Measurements from ENCODE around the gene SCAMP1.

DNA sequence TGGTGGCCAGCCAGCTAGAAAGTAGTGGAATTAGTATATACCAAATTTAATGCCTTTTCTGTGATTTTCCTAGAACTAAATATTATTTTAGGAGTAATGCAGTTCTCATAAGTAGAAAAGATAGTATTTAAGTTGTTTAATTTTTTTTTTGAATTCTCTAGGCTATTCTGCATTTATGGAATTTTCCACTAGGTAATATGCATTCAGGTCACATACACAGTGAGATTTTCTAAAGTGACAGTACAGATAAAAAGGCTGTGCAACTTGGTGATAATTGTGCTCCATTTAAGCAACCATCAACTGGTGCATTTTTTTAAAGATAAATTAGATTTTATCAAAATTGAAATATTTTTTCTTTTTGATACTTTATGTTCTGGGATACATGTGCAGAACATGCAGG, 111.5 kb downstream of the SCAMP1 start:
- TF ChIP-seq EP300 (conservative IDR thresholded peaks at IDR 0.05; ENCODE audit: poor library complexity, severe bottlenecking) (no peak), SMC3 (conservative IDR thresholded peaks at IDR 0.05; ENCODE audit: poor library complexity) (no peak), EZH2 (IDR thresholded peaks at IDR 0.05; ENCODE audit: borderline replicate concordance, insufficient read depth, low read length, poor library complexity, severe bottlenecking) (no peak), RAD21 (conservative IDR thresholded peaks at IDR 0.05) (no peak), POLR2AphosphoS5 (IDR thresholded peaks at IDR 0.05) (no peak), MXI1 (conservative IDR thresholded peaks at IDR 0.05; ENCODE audit: poor library complexity, severe bottlenecking) (no peak)
- TF ChIP-seq, protein P1, sequence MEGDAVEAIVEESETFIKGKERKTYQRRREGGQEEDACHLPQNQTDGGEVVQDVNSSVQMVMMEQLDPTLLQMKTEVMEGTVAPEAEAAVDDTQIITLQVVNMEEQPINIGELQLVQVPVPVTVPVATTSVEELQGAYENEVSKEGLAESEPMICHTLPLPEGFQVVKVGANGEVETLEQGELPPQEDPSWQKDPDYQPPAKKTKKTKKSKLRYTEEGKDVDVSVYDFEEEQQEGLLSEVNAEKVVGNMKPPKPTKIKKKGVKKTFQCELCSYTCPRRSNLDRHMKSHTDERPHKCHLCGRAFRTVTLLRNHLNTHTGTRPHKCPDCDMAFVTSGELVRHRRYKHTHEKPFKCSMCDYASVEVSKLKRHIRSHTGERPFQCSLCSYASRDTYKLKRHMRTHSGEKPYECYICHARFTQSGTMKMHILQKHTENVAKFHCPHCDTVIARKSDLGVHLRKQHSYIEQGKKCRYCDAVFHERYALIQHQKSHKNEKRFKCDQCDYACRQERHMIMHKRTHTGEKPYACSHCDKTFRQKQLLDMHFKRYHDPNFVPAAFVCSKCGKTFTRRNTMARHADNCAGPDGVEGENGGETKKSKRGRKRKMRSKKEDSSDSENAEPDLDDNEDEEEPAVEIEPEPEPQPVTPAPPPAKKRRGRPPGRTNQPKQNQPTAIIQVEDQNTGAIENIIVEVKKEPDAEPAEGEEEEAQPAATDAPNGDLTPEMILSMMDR (IDR thresholded peaks at IDR 0.05; ENCODE audit: poor library complexity, severe bottlenecking), result no peak

All from neural cell (in vitro differentiated cells).